Stimulated activated CD8-positive, alpha-beta memory T cell treated with anti-CD3 and anti-CD28 coated beads, Interleukin-7, amount 100 ng/mL, for 24 hours (primary cell): ENCODE data around the gene OR6C2.
"Not testable (repeated sequence)": the region's sequence is repeated elsewhere in the genome, so short reads cannot be mapped to it uniquely, and the experiment has no call there.

Source experiments
- DNase-seq: peaks from one replicate; pipeline ENCODE4 v3.0.0-alpha.2; 2020; ENCODE audit warnings: low read depth

The OR6C2 gene

DNA sequence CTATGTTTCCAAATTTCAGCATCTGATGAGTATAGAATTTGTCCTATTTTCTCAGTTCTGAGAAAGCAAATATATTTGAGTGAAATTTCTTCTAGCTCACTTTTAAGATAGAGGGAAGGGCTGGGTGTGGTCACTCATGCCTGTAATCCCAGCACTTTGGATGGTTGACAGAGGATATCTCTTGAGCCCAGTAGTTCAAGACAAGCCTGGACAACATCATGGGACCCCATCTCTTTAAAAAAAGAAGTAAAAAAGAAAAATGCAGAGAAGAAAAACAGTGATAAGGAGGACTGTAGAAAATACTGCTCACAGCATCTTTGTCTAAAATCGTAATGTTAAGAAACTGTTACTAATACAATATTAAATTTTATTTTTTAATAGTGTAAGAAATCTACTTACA is 28.4 kb downstream of the OR6C2 start:
- DNase-seq = no peak

- DNase-seq = not testable (repeated sequence)
Observed at GRCh38 chr12:55479136-55479535, 35.3 kb downstream of the OR6C2 start.

GRCh38 chr12:55484284-55484683 is 40.4 kb downstream of the OR6C2 start:
- DNase-seq = not testable (repeated sequence)

- DNase-seq = no peak
Observed at GRCh38 chr12:55492078-55492477, 48.2 kb downstream of the OR6C2 start, which contains the start of gene OR6C68. OR6C68 (plus strand) TSS chr12:55492378; CDS start chr12:55492378, 0 bp downstream.

DNA sequence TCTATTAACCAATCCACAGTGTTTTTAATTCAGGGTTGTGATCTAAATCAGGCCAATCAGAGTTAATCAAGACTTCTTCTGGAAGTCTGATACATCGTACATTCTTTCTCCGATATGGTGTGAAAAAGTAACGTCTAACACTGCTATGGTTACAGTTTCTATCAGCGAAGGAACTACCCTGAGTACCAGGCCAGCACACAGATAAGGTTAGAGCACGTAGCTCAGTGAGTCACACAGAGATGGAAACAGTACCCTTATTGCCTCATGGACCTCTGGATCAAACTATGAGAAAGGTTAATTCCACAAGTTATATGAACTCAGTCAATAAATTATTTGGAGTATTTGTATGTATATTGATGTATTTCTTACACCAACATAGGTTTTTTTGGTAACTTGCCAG is 51.6 kb downstream of the OR6C2 start:
- no peak for DNase-seq

DNA sequence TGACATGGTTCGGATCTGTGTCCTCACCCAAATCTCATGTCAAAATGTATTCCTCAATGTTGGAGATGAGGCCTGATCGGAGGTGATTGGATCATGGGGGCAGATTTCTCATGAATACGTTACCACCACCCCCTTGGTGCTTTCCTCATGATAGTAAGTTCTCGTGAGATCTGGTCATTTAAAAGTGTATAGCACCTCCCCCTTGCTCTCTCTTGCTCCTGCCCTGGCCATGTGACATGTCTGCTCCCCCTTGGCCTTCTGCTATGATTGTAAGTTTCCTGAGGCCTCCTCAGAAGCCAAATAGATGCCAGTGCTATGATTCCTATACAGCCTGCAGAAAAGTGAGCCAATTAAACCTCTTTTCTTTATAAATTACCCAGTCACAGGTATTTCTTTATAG is 55.4 kb downstream of the OR6C2 start:
- DNase-seq = no peak

GRCh38 chr12:55499810-55500252 is 56.0 kb downstream of the OR6C2 start:
- no peak for DNase-seq

- no peak for DNase-seq
Observed at GRCh38 chr12:55501601-55502000, 57.7 kb downstream of the OR6C2 start.
